Keratinocyte (primary cell): ENCODE measurements around the gene PMPCB. TPM values are rescaled to one million over a fixed set of nuclear protein-coding genes. Genes with fewer than 3 reads are reported as not detected.
A peak's percentile ranks its signal among the peaks of the same experiment; 100 is the strongest.

Source experiments
- DNase-seq: peaks from one replicate; pipeline ENCODE4 v3.0.0-alpha.2; 2011; ENCODE audit warnings: low read depth, missing footprints, low spot score
- FAIRE-seq: peaks from 2 replicates; lab custom pipeline; 2011; peaks lifted over from hg19 to GRCh38; lab: Jason Lieb, UNC
- H2AFZ ChIP-seq: 2 replicates; pipeline ENCODE4 v1.6.0; 2012; ENCODE audit warnings: low read length, control low read depth, inconsistent platforms; ENCODE audit not compliant: control insufficient read depth
- H3K27ac ChIP-seq: 2 replicates; pipeline ENCODE4 v1.5.1; 2011; ENCODE audit warnings: low read length; ENCODE audit not compliant: control insufficient read depth, insufficient read depth
- H3K27me3 ChIP-seq: 3 replicates; pipeline ENCODE4 v1.6.0; 2011; ENCODE audit warnings: low read length; ENCODE audit not compliant: control insufficient read depth, insufficient read depth; ENCODE audit errors: extremely low read depth
- H3K36me3 ChIP-seq, 2 experiments: 2 replicates in 1 of 2; 3 replicates in 1 of 2; pipeline ENCODE4 v1.5.1; 2011; ENCODE audit warnings: low read length in 2 of 2, mild to moderate bottlenecking in 1 of 2; ENCODE audit not compliant: control insufficient read depth in 2 of 2, insufficient read depth in 2 of 2; ENCODE audit errors: extremely low read depth in 1 of 2
- H3K4me1 ChIP-seq: 3 replicates; pipeline ENCODE4 v1.5.1; 2011; ENCODE audit warnings: low read length; ENCODE audit not compliant: control insufficient read depth, insufficient read depth; ENCODE audit errors: extremely low read depth
- H3K4me2 ChIP-seq: 3 replicates; pipeline ENCODE4 v1.6.0; 2011; ENCODE audit warnings: low read depth, low read length; ENCODE audit not compliant: control insufficient read depth, insufficient read depth; ENCODE audit errors: extremely low read depth
- H3K4me3 ChIP-seq, 3 experiments: fragments of 200-600 bp in 1 of 3; sonication (generic) in 1 of 3; 2 replicates in 2 of 3; 3 replicates in 1 of 3; pipeline ENCODE4 v1.5.1; 2011 to 2016; ENCODE audit warnings: low read length in 3 of 3, mild to moderate bottlenecking in 3 of 3, control low read depth in 2 of 3, inconsistent platforms in 1 of 3, low read depth in 1 of 3, mixed read lengths in 1 of 3, mixed run types in 1 of 3, moderate library complexity in 1 of 3; ENCODE audit not compliant: control insufficient read depth in 2 of 3, insufficient read depth in 2 of 3; ENCODE audit errors: extremely low read depth in 1 of 3
- H3K79me2 ChIP-seq: 2 replicates; pipeline ENCODE4 v1.6.0; 2012; ENCODE audit warnings: low read length; ENCODE audit not compliant: control insufficient read depth, insufficient read depth
- H3K9ac ChIP-seq: 3 replicates; pipeline ENCODE4 v1.6.0; 2011; ENCODE audit warnings: low read length; ENCODE audit not compliant: control insufficient read depth, insufficient read depth; ENCODE audit errors: extremely low read depth
- H3K9me1 ChIP-seq: 3 replicates; pipeline ENCODE4 v1.6.0; 2011; ENCODE audit warnings: low read length; ENCODE audit not compliant: control insufficient read depth, insufficient read depth; ENCODE audit errors: extremely low read depth
- H3K9me3 ChIP-seq: 2 replicates; pipeline ENCODE4 v1.5.1; 2012; ENCODE audit warnings: low read depth, low read length; ENCODE audit not compliant: control insufficient read depth
- H4K20me1 ChIP-seq: 3 replicates; pipeline ENCODE4 v1.6.0; 2011; ENCODE audit warnings: low read length; ENCODE audit not compliant: control insufficient read depth, insufficient read depth; ENCODE audit errors: extremely low read depth
- EZH2 ChIP-seq: IDR thresholded peaks from one replicate; pipeline ENCODE4 v1.6.1; 2012; ENCODE audit warnings: inconsistent platforms, mild to moderate bottlenecking, low read length, moderate library complexity
- dilution Hi-C: fragments of 300-500 bp; cut with MboI; formaldehyde crosslinking; loops from one replicate; pipeline ENCODE4 v1.7.0; 2020; ENCODE audit warnings: low sequenced_read_pairs; ENCODE audit not compliant: extremely low pct_ligation_motif_present
- polyA plus RNA-seq, 5 experiments: library from polyadenylated mRNA; depleted of rRNA in 3 of 5; stranded (reverse) in 3 of 5; stranded (forward) in 1 of 5; unstranded in 1 of 5; fragments of >200 nt; gene quantifications; 1 replicate in 1 of 5; 2 replicates in 3 of 5; 3 replicates in 1 of 5; pipeline versions ENCODE4 v1.2.1 to v1.2.3, GENCODE V29; 2011 to 2012; ENCODE audit warnings: missing spikeins in 2 of 5, low read depth in 1 of 5, low replicate concordance in 1 of 5
- TF ChIP-seq, protein P1 (sequence below), 3 experiments: IDR thresholded peaks in 1 of 3; conservative IDR thresholded peaks in 1 of 3; optimal IDR thresholded peaks in 1 of 3; 2 replicates in 2 of 3; 3 replicates in 1 of 3; pipeline versions ENCODE3 to v1.5.1; 2011; ENCODE audit warnings: low read length in 3 of 3, mild to moderate bottlenecking in 3 of 3, moderate library complexity in 2 of 3, control low read depth in 1 of 3, inconsistent platforms in 1 of 3; ENCODE audit not compliant: insufficient read depth in 2 of 3; ENCODE audit errors: extremely low read depth in 1 of 3

The PMPCB gene
- polyA plus RNA-seq, 1 donor (not counting 4 experiments of a cell fraction or from before 2014, with no cell fraction given): 79.2 TPM

DNA sequence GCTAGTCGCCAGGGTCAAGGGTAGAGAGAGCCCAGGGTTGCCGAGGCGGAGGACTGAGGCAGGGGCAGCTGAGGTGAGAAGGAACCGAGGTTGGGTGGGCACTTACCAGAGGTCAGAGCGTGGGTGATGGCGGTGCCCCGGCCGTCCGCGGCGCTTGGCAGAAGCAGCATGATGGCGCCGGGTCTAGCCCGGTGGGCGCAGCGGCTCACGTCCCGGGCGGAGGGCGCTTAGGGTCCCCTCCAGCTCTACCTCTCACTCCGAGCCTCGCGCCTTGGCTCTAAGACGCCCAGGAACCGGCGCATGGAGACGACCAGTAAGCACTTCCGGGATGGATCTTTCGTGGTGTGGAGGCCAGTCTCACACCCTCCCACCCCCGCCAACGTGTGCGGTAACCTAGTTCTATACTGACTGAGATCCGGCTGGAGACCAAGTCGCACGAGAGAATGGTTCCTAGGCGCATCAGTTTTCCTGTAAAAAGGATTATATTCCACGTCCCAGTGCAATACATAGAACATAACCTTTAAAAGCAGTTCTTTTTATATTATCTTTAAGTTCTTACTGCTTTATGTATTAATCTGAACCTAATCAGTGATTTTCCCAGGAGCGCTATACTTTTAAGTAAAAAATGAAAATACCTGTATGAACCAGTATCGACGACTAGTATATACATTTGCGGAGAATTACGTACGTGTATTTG is 47.4 kb downstream of the PMPCB start, which contains the start of gene DNAJC2:
DNAJC2 (minus strand) TSS at position 315 of the 697 bp plus-strand sequence; CDS start at position 170, 145 bp downstream.
- Histone ChIP-seq H3K9me3 (no peaks in the 10 kb centered on the region), H3K4me3 (peak within 1 kb of the TSS; percentile 75 to 92 (median 81)), H2AFZ (peak within 1 kb of the TSS; percentile 94), H3K9ac (peak within 1 kb of the TSS; percentile 97), H4K20me1 (peaks cover 2% of the 10 kb centered on the region), H3K79me2 (peaks cover 68% of the 10 kb centered on the region), H3K9me1 (no peaks in the 10 kb centered on the region), H3K27ac (peak within 1 kb of the TSS; percentile 94), H3K4me1 (peaks cover 15% of the 10 kb centered on the region), H3K27me3 (no peaks in the 10 kb centered on the region), H3K36me3 (peaks cover 7 to 12% of the 10 kb centered on the region in 2 experiments), H3K4me2 (peak within 1 kb of the TSS; percentile 93)
- FAIRE-seq: peak; percentile 44
- peak; percentile 69 for DNase-seq
- no peak for TF ChIP-seq EZH2
- TF ChIP-seq, protein P1, sequence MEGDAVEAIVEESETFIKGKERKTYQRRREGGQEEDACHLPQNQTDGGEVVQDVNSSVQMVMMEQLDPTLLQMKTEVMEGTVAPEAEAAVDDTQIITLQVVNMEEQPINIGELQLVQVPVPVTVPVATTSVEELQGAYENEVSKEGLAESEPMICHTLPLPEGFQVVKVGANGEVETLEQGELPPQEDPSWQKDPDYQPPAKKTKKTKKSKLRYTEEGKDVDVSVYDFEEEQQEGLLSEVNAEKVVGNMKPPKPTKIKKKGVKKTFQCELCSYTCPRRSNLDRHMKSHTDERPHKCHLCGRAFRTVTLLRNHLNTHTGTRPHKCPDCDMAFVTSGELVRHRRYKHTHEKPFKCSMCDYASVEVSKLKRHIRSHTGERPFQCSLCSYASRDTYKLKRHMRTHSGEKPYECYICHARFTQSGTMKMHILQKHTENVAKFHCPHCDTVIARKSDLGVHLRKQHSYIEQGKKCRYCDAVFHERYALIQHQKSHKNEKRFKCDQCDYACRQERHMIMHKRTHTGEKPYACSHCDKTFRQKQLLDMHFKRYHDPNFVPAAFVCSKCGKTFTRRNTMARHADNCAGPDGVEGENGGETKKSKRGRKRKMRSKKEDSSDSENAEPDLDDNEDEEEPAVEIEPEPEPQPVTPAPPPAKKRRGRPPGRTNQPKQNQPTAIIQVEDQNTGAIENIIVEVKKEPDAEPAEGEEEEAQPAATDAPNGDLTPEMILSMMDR (optimal IDR thresholded peaks at IDR 0.05 in 1 of 3, IDR thresholded peaks at IDR 0.05 in 1 of 3, conservative IDR thresholded peaks at IDR 0.05 in 1 of 3; ENCODE audit: extremely low read depth in 1 of 3, insufficient read depth in 2 of 3, low read length in 3 of 3): no peak
- dilution Hi-C loops: no loop called here

DNA sequence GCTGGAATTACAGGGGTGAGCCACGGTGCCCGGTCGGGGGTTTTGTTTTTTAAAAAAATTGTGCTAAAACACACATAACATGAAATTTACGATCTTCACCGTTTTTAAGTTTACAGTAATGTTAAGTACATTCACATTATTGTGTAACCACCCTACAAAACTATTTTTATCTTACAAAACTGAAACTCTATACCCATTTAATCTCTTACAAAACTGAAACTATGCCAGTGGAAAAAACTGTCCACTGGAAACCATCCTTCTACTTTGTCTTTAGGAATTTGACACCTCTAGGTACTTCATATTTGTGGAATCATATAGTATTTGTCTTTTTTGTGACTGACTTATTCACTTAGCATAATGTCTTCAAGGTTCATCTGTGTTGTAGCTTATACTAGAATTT is 49.2 kb downstream of the PMPCB start:
- Histone ChIP-seq H3K9me3 (no peaks in the 10 kb centered on the region), H3K9ac (no peak overlapping the region), H3K4me2 (peak overlapping the region; percentile 88), H3K4me3 (no peak overlapping the region), H4K20me1 (peaks cover 2% of the 10 kb centered on the region), H3K9me1 (no peaks in the 10 kb centered on the region), H3K79me2 (peaks cover 71% of the 10 kb centered on the region), H3K4me1 (peaks cover 18% of the 10 kb centered on the region), H2AFZ (peak overlapping the region; percentile 98), H3K27me3 (no peaks in the 10 kb centered on the region), H3K27ac (no peak overlapping the region), H3K36me3 (peaks cover 2 to 3% of the 10 kb centered on the region in 2 experiments)
- dilution Hi-C loops: no loop called here
- FAIRE-seq (no peak), DNase-seq (no peak)
- TF ChIP-seq, protein P1 (optimal IDR thresholded peaks at IDR 0.05 in 1 of 3, IDR thresholded peaks at IDR 0.05 in 1 of 3, conservative IDR thresholded peaks at IDR 0.05 in 1 of 3; ENCODE audit: extremely low read depth in 1 of 3, insufficient read depth in 2 of 3, low read length in 3 of 3): no peak
- TF ChIP-seq EZH2: no peak
